Keratinocyte (primary cell): ENCODE data around the gene MTR. TPM values are rescaled to one million over a fixed set of nuclear protein-coding genes. Genes with fewer than 3 reads are reported as not detected.

Experiments used
- DNase-seq: peaks from one replicate; pipeline ENCODE4 v3.0.0-alpha.2; 2011; ENCODE audit warnings: low read depth, missing footprints, low spot score
- FAIRE-seq: peaks from 2 replicates; lab custom pipeline; 2011; peaks lifted over from hg19 to GRCh38; lab: Jason Lieb, UNC
- H2AFZ ChIP-seq: 2 replicates; pipeline ENCODE4 v1.6.0; 2012; ENCODE audit warnings: low read length, control low read depth, inconsistent platforms; ENCODE audit not compliant: control insufficient read depth
- H3K27ac ChIP-seq: 2 replicates; pipeline ENCODE4 v1.5.1; 2011; ENCODE audit warnings: low read length; ENCODE audit not compliant: control insufficient read depth, insufficient read depth
- H3K27me3 ChIP-seq: 3 replicates; pipeline ENCODE4 v1.6.0; 2011; ENCODE audit warnings: low read length; ENCODE audit not compliant: control insufficient read depth, insufficient read depth; ENCODE audit errors: extremely low read depth
- H3K36me3 ChIP-seq, 2 experiments: 2 replicates in 1 of 2; 3 replicates in 1 of 2; pipeline ENCODE4 v1.5.1; 2011; ENCODE audit warnings: low read length in 2 of 2, mild to moderate bottlenecking in 1 of 2; ENCODE audit not compliant: control insufficient read depth in 2 of 2, insufficient read depth in 2 of 2; ENCODE audit errors: extremely low read depth in 1 of 2
- H3K4me1 ChIP-seq: 3 replicates; pipeline ENCODE4 v1.5.1; 2011; ENCODE audit warnings: low read length; ENCODE audit not compliant: control insufficient read depth, insufficient read depth; ENCODE audit errors: extremely low read depth
- H3K4me2 ChIP-seq: 3 replicates; pipeline ENCODE4 v1.6.0; 2011; ENCODE audit warnings: low read depth, low read length; ENCODE audit not compliant: control insufficient read depth, insufficient read depth; ENCODE audit errors: extremely low read depth
- H3K4me3 ChIP-seq, 3 experiments: fragments of 200-600 bp in 1 of 3; sonication (generic) in 1 of 3; 2 replicates in 2 of 3; 3 replicates in 1 of 3; pipeline ENCODE4 v1.5.1; 2011 to 2016; ENCODE audit warnings: low read length in 3 of 3, mild to moderate bottlenecking in 3 of 3, control low read depth in 2 of 3, inconsistent platforms in 1 of 3, low read depth in 1 of 3, mixed read lengths in 1 of 3, mixed run types in 1 of 3, moderate library complexity in 1 of 3; ENCODE audit not compliant: control insufficient read depth in 2 of 3, insufficient read depth in 2 of 3; ENCODE audit errors: extremely low read depth in 1 of 3
- H3K79me2 ChIP-seq: 2 replicates; pipeline ENCODE4 v1.6.0; 2012; ENCODE audit warnings: low read length; ENCODE audit not compliant: control insufficient read depth, insufficient read depth
- H3K9ac ChIP-seq: 3 replicates; pipeline ENCODE4 v1.6.0; 2011; ENCODE audit warnings: low read length; ENCODE audit not compliant: control insufficient read depth, insufficient read depth; ENCODE audit errors: extremely low read depth
- H3K9me1 ChIP-seq: 3 replicates; pipeline ENCODE4 v1.6.0; 2011; ENCODE audit warnings: low read length; ENCODE audit not compliant: control insufficient read depth, insufficient read depth; ENCODE audit errors: extremely low read depth
- H3K9me3 ChIP-seq: 2 replicates; pipeline ENCODE4 v1.5.1; 2012; ENCODE audit warnings: low read depth, low read length; ENCODE audit not compliant: control insufficient read depth
- H4K20me1 ChIP-seq: 3 replicates; pipeline ENCODE4 v1.6.0; 2011; ENCODE audit warnings: low read length; ENCODE audit not compliant: control insufficient read depth, insufficient read depth; ENCODE audit errors: extremely low read depth
- EZH2 ChIP-seq: IDR thresholded peaks from one replicate; pipeline ENCODE4 v1.6.1; 2012; ENCODE audit warnings: inconsistent platforms, mild to moderate bottlenecking, low read length, moderate library complexity
- dilution Hi-C: fragments of 300-500 bp; cut with MboI; formaldehyde crosslinking; loops from one replicate; pipeline ENCODE4 v1.7.0; 2020; ENCODE audit warnings: low sequenced_read_pairs; ENCODE audit not compliant: extremely low pct_ligation_motif_present
- polyA plus RNA-seq, 5 experiments: library from polyadenylated mRNA; depleted of rRNA in 3 of 5; stranded (reverse) in 3 of 5; stranded (forward) in 1 of 5; unstranded in 1 of 5; fragments of >200 nt; gene quantifications; 1 replicate in 1 of 5; 2 replicates in 3 of 5; 3 replicates in 1 of 5; pipeline versions ENCODE4 v1.2.1 to v1.2.3, GENCODE V29; 2011 to 2012; ENCODE audit warnings: missing spikeins in 2 of 5, low read depth in 1 of 5, low replicate concordance in 1 of 5
- TF ChIP-seq, protein P1 (sequence below), 3 experiments: IDR thresholded peaks in 1 of 3; conservative IDR thresholded peaks in 1 of 3; optimal IDR thresholded peaks in 1 of 3; 2 replicates in 2 of 3; 3 replicates in 1 of 3; pipeline versions ENCODE3 to v1.5.1; 2011; ENCODE audit warnings: low read length in 3 of 3, mild to moderate bottlenecking in 3 of 3, moderate library complexity in 2 of 3, control low read depth in 1 of 3, inconsistent platforms in 1 of 3; ENCODE audit not compliant: insufficient read depth in 2 of 3; ENCODE audit errors: extremely low read depth in 1 of 3

Gene MTR
- polyA plus RNA-seq, 1 donor (not counting 4 experiments of a cell fraction or from before 2014, with no cell fraction given), result 14.3 TPM

DNA sequence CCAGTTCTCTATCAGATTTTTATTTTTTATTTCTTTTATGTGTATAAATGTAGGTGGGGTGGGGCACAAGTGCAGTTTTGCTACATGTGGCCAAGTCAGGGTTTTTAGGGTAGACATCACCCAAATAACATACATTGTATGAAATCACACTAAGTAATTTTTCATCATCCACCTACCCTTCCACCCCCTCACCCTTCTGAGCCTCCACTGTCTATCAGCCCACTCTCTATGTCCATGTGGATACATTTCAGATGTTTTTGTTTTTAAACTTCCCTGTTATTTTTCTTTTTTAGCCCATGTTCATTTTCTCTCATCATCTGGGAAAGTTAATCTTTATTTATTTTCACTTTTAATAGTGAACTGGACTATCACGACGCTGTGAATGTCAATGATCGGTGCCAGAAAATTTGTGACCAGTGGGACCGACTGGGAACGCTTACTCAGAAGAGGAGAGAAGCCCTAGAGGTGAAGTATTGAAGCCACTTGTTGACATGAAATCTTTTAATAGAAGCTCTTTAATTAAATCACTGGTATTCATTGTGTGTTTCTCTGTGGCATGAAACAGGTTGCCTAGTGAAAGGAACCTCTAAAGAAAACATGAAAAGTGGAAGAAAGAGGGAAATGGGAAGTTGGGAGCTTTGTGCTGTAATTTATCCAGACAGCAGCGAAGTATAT lies 47.6 kb upstream of the MTR start:
- H3K4me3 ChIP-seq, result no peak overlapping the region
- no peaks in the 10 kb centered on the region for H3K36me3 ChIP-seq
- H3K9ac ChIP-seq, result no peak overlapping the region
- dilution Hi-C loops, result no loop called here
- H3K79me2 ChIP-seq, result no peaks in the 10 kb centered on the region
- no peaks in the 10 kb centered on the region for H3K4me1 ChIP-seq
- DNase-seq, result no peak
- H3K27ac ChIP-seq, result no peak overlapping the region
- TF ChIP-seq, protein P1, sequence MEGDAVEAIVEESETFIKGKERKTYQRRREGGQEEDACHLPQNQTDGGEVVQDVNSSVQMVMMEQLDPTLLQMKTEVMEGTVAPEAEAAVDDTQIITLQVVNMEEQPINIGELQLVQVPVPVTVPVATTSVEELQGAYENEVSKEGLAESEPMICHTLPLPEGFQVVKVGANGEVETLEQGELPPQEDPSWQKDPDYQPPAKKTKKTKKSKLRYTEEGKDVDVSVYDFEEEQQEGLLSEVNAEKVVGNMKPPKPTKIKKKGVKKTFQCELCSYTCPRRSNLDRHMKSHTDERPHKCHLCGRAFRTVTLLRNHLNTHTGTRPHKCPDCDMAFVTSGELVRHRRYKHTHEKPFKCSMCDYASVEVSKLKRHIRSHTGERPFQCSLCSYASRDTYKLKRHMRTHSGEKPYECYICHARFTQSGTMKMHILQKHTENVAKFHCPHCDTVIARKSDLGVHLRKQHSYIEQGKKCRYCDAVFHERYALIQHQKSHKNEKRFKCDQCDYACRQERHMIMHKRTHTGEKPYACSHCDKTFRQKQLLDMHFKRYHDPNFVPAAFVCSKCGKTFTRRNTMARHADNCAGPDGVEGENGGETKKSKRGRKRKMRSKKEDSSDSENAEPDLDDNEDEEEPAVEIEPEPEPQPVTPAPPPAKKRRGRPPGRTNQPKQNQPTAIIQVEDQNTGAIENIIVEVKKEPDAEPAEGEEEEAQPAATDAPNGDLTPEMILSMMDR (optimal IDR thresholded peaks at IDR 0.05 in 1 of 3, IDR thresholded peaks at IDR 0.05 in 1 of 3, conservative IDR thresholded peaks at IDR 0.05 in 1 of 3; ENCODE audit: extremely low read depth in 1 of 3, insufficient read depth in 2 of 3, low read length in 3 of 3), result no peak
- no peak for TF ChIP-seq EZH2
- H3K4me2 ChIP-seq, result no peak overlapping the region
- H3K9me3 ChIP-seq, result no peaks in the 10 kb centered on the region
- no peak overlapping the region for H2AFZ ChIP-seq
- H3K27me3 ChIP-seq, result no peaks in the 10 kb centered on the region
- H4K20me1 ChIP-seq, result no peaks in the 10 kb centered on the region
- FAIRE-seq, result no peak
- no peaks in the 10 kb centered on the region for H3K9me1 ChIP-seq

DNA sequence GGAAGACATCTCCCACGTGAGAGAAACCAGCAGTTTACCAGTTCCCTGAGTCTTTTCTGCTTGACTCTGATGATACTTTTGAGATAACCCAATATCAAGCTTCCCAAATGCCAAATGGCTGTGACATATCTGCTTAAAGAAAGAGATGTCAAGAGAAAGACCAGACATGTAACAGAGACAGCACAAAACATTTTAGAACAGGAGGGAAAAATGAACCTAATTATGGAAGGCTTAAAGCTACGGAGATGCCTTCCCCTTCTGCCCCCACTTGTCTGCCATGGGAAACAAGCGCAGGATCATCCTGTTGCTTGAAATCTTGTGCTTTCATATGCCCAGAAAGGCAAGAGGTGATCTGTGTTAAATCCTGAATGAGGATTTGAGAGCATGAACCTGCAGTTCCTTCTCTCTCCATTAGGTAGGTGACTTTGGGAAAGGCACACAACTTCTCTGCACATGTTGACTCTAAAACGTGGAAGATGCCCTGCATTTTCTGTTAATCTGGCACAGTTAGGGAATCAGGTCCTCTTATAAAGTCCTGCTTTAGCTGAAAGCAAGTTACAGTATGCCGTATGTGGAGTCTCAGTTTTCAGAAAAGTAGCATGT lies 46.7 kb upstream of the MTR start:
- no peaks in the 10 kb centered on the region for H4K20me1 ChIP-seq
- DNase-seq (no peak), FAIRE-seq (no peak)
- H3K27me3 ChIP-seq, result no peaks in the 10 kb centered on the region
- no peaks in the 10 kb centered on the region for H3K9me3 ChIP-seq
- no peak overlapping the region for H2AFZ ChIP-seq
- no peak overlapping the region for H3K27ac ChIP-seq
- no peak overlapping the region for H3K4me2 ChIP-seq
- H3K4me3 ChIP-seq, result no peak overlapping the region
- H3K9ac ChIP-seq, result no peak overlapping the region
- no peaks in the 10 kb centered on the region for H3K36me3 ChIP-seq
- no peak for TF ChIP-seq EZH2
- TF ChIP-seq, protein P1 (optimal IDR thresholded peaks at IDR 0.05 in 1 of 3, IDR thresholded peaks at IDR 0.05 in 1 of 3, conservative IDR thresholded peaks at IDR 0.05 in 1 of 3; ENCODE audit: extremely low read depth in 1 of 3, insufficient read depth in 2 of 3, low read length in 3 of 3), result peak in 2 of 3 experiments; percentile 23 to 28
- H3K4me1 ChIP-seq, result no peaks in the 10 kb centered on the region
- H3K79me2 ChIP-seq, result no peaks in the 10 kb centered on the region
- no peaks in the 10 kb centered on the region for H3K9me1 ChIP-seq
- dilution Hi-C loops, result no loop called here
